ENCODE measurements around the gene KIF5A. TPM values are rescaled to one million over a fixed set of nuclear protein-coding genes. Genes with fewer than 3 reads are reported as not detected.

The KIF5A gene
- total RNA-seq, 1 donor from 2014 or later: 7.9 TPM

DNA sequence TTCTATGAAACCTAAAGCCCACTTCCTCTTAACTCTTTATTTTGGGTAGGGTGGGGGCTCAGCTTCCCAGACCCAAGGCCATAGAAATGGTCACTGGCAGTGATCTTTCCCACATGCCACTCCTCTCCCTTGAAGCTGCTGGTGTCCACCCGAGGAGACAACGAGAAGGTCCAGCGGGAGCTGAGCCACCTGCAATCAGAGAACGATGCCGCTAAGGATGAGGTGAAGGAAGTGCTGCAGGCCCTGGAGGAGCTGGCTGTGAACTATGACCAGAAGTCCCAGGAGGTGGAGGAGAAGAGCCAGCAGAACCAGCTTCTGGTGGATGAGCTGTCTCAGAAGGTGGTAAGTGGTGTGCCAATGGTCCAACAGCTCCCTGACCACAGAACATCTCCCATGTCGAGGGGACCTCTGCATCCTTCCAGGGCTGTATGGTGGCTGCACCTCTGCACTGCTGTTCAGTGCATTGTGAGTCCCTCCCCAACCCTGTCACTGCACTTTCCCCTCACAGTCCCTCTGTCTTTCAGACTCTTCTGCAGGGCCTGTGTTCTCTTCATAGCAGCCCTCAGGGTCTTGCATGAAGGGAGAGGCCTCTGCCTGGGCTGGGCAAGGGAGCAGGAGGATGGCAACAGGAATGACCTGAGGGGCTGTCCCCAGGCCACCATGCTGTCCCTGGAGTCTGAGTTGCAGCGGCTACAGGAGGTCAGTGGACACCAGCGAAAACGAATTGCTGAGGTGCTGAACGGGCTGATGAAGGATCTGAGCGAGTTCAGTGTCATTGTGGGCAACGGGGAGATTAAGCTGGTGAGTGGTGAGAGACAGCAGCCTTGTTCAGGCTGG lies 22.3 kb downstream of the KIF5A start:
- no peak overlapping the region for H3K4me3 ChIP-seq
- H3K36me3 ChIP-seq: no peaks in the 10 kb centered on the region
- no peak overlapping the region for H3K27ac ChIP-seq
- Mint-ChIP-seq H3K9me3 (no peaks in the 10 kb centered on the region), H3K4me3 (no peak overlapping the region), H3K27ac (no peak overlapping the region), H3K27me3 (ENCODE audit: insufficient read depth, low read depth) (peaks cover 5% of the 10 kb centered on the region), H3K4me1 (no peaks in the 10 kb centered on the region), H3K36me3 (peaks cover 8% of the 10 kb centered on the region)
- no peaks in the 10 kb centered on the region for H3K79me2 ChIP-seq (ENCODE audit: low read depth)
- no peaks in the 10 kb centered on the region for H3K27me3 ChIP-seq
- DNase-seq (ENCODE audit: low spot score): no peak
- H3K4me2 ChIP-seq: no peak overlapping the region
- no peaks in the 10 kb centered on the region for H3K4me1 ChIP-seq
- H3K9ac ChIP-seq: no peak overlapping the region
- H3F3A ChIP-seq (ENCODE audit: low read depth): no peaks in the 10 kb centered on the region
- no peak overlapping the region for H2AFZ ChIP-seq (replicated peaks)
- TF ChIP-seq, protein P1, sequence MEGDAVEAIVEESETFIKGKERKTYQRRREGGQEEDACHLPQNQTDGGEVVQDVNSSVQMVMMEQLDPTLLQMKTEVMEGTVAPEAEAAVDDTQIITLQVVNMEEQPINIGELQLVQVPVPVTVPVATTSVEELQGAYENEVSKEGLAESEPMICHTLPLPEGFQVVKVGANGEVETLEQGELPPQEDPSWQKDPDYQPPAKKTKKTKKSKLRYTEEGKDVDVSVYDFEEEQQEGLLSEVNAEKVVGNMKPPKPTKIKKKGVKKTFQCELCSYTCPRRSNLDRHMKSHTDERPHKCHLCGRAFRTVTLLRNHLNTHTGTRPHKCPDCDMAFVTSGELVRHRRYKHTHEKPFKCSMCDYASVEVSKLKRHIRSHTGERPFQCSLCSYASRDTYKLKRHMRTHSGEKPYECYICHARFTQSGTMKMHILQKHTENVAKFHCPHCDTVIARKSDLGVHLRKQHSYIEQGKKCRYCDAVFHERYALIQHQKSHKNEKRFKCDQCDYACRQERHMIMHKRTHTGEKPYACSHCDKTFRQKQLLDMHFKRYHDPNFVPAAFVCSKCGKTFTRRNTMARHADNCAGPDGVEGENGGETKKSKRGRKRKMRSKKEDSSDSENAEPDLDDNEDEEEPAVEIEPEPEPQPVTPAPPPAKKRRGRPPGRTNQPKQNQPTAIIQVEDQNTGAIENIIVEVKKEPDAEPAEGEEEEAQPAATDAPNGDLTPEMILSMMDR (IDR thresholded peaks at IDR 0.05): no peak
- TF ChIP-seq EZH2 (IDR thresholded peaks at IDR 0.05) (no peak), EZH2phosphoT487 (IDR thresholded peaks at IDR 0.05) (no peak)
- H3K9me3 ChIP-seq (ENCODE audit: low read depth): no peaks in the 10 kb centered on the region
- no peaks in the 10 kb centered on the region for H4K20me1 ChIP-seq (ENCODE audit: low read depth)

GRCh38 chr12:57574795-57575194 lies 25.0 kb downstream of the KIF5A start:
- Mint-ChIP-seq H3K4me1 (no peaks in the 10 kb centered on the region), H3K36me3 (peaks cover 11% of the 10 kb centered on the region), H3K27ac (no peak overlapping the region), H3K4me3 (no peak overlapping the region), H3K27me3 (ENCODE audit: insufficient read depth, low read depth) (peaks cover 6% of the 10 kb centered on the region), H3K9me3 (no peaks in the 10 kb centered on the region)
- Histone ChIP-seq H3K4me2 (no peak overlapping the region), H3K36me3 (no peaks in the 10 kb centered on the region), H3K79me2 (ENCODE audit: low read depth) (no peaks in the 10 kb centered on the region), H3K27me3 (no peaks in the 10 kb centered on the region), H3K4me3 (no peak overlapping the region), H4K20me1 (ENCODE audit: low read depth) (no peaks in the 10 kb centered on the region), H3K9ac (no peak overlapping the region), H3K9me3 (ENCODE audit: low read depth) (no peaks in the 10 kb centered on the region), H3F3A (ENCODE audit: low read depth) (no peaks in the 10 kb centered on the region), H2AFZ (replicated peaks) (no peak overlapping the region), H3K4me1 (no peaks in the 10 kb centered on the region), H3K27ac (no peak overlapping the region)
- DNase-seq (ENCODE audit: low spot score): no peak
- TF ChIP-seq, protein P1 (IDR thresholded peaks at IDR 0.05): no peak
- no peak for TF ChIP-seq EZH2 (IDR thresholded peaks at IDR 0.05)
- TF ChIP-seq EZH2phosphoT487 (IDR thresholded peaks at IDR 0.05): no peak

GRCh38 chr12:57575771-57576612 lies 26.1 kb downstream of the KIF5A start:
- Mint-ChIP-seq H3K9me3 (no peaks in the 10 kb centered on the region), H3K36me3 (peaks cover 11% of the 10 kb centered on the region), H3K27me3 (ENCODE audit: insufficient read depth, low read depth) (peaks cover 6% of the 10 kb centered on the region), H3K4me3 (no peak overlapping the region), H3K27ac (no peak overlapping the region), H3K4me1 (no peaks in the 10 kb centered on the region)
- TF ChIP-seq EZH2 (IDR thresholded peaks at IDR 0.05): no peak
- TF ChIP-seq, protein P1 (IDR thresholded peaks at IDR 0.05): no peak
- TF ChIP-seq EZH2phosphoT487 (IDR thresholded peaks at IDR 0.05): no peak
- no peak for DNase-seq (ENCODE audit: low spot score)
- no peaks in the 10 kb centered on the region for H3K36me3 ChIP-seq
- H4K20me1 ChIP-seq (ENCODE audit: low read depth): no peaks in the 10 kb centered on the region
- H3K9me3 ChIP-seq (ENCODE audit: low read depth): no peaks in the 10 kb centered on the region
- no peaks in the 10 kb centered on the region for H3K79me2 ChIP-seq (ENCODE audit: low read depth)
- H3K4me3 ChIP-seq: no peak overlapping the region
- no peaks in the 10 kb centered on the region for H3K27me3 ChIP-seq
- H3K4me2 ChIP-seq: no peak overlapping the region
- no peak overlapping the region for H3K27ac ChIP-seq
- H3F3A ChIP-seq (ENCODE audit: low read depth): no peaks in the 10 kb centered on the region
- H2AFZ ChIP-seq (replicated peaks): no peak overlapping the region
- H3K9ac ChIP-seq: no peak overlapping the region
- no peaks in the 10 kb centered on the region for H3K4me1 ChIP-seq

All from neural progenitor cell (in vitro differentiated cells).